Gastroesophageal sphincter (tissue), 4 donors: ENCODE measurements around the gene GFRA4. TPM values are rescaled to one million over a fixed set of nuclear protein-coding genes. Genes with fewer than 3 reads are reported as not detected.

Experiments used
- ATAC-seq: fragments of 150-250 bp; one replicate; pipeline ENCODE4 v1.9.1; 2016; ENCODE audit warnings: mild to moderate bottlenecking, moderate library complexity
- H3K27ac ChIP-seq, 4 donors: fragments of 200-600 bp; sonication (generic) in 3 of 4; 1 replicate in 3 of 4; 2 replicates in 1 of 4; pipeline ENCODE4 v1.5.1; 2016 to 2019
- H3K27me3 ChIP-seq: fragments of 200-600 bp; sonication (generic); one replicate; pipeline ENCODE4 v1.5.1; 2019
- H3K36me3 ChIP-seq, 2 donors: fragments of 200-600 bp; sonication (generic); one replicate each; pipeline ENCODE4 v1.5.1; 2019; ENCODE audit warnings: control low read depth in 1 of 2
- H3K4me1 ChIP-seq, 3 donors: fragments of 200-600 bp; sonication (generic); 1 replicate in 2 of 3; 2 replicates in 1 of 3; pipeline ENCODE4 v1.5.1; 2016 to 2019; ENCODE audit warnings: control low read depth in 2 of 3
- H3K4me3 ChIP-seq, 2 donors: fragments of 200-600 bp; sonication (generic); one replicate each; pipeline ENCODE4 v1.5.1; 2019; ENCODE audit warnings: mild to moderate bottlenecking in 1 of 2, moderate library complexity in 1 of 2
- H3K9me3 ChIP-seq, 3 donors: fragments of 200-600 bp; sonication (generic); one replicate each; pipeline ENCODE4 v1.5.1; 2017 to 2019; ENCODE audit warnings: control low read depth in 2 of 3
- EP300 ChIP-seq: sonication (generic); formaldehyde crosslinking; IDR thresholded peaks from one replicate; pipeline ENCODE4 v1.6.1; 2017; ENCODE audit warnings: antibody characterized with exemption, mild to moderate bottlenecking
- POLR2A ChIP-seq, 2 donors: fragments of 450-650 bp; IDR thresholded peaks; one replicate each; pipeline ENCODE4 v1.6.1; 2017; ENCODE audit warnings: antibody characterized with exemption in 2 of 2, mild to moderate bottlenecking in 2 of 2, moderate library complexity in 1 of 2
- POLR2AphosphoS5 ChIP-seq: sonication (generic); formaldehyde crosslinking; IDR thresholded peaks from one replicate; pipeline ENCODE4 v1.6.1; 2017; ENCODE audit warnings: antibody characterized with exemption
- WGBS, 2 donors: methylation state at CpG; one replicate each; pipeline ENCODE4 v1.1.5; 2018; ENCODE audit warnings: low coverage in 1 of 2; 5-methylcytosine and 5-hydroxymethylcytosine counted together
- total RNA-seq, 4 donors: library from RNA; depleted of rRNA; stranded (reverse); fragments of >200 nt; gene quantifications; one replicate each; pipeline ENCODE4 v1.1.0, GENCODE V29; 2016
- TF ChIP-seq, protein P1 (sequence below), 4 experiments: fragments of 200-600 bp in 2 of 4; fragments of 450-650 bp in 2 of 4; sonication (generic) in 1 of 4; IDR thresholded peaks; one replicate each; pipeline ENCODE4 v1.5.1; 2017 to 2019; ENCODE audit warnings: antibody characterized with exemption in 4 of 4, mild to moderate bottlenecking in 2 of 4, moderate library complexity in 2 of 4

The GFRA4 gene
- total RNA-seq, 4 donors from 2014 or later: not detected

DNA sequence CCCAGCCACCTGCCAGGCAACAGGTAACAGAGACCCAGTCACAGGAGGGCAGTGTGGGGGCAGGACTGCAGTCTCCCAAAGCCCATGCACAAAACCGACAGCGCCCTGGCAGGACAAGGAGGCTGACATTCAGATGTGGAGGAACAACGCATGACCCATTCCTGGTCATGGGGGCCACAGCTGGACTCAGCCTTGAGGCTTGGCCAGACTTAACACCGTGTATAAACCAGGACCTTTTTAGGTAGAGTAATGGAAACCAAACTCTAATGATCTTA, 8.1 kb downstream of the GFRA4 start:
- H3K27me3 ChIP-seq: peaks cover 31% of the 10 kb centered on the region

DNA sequence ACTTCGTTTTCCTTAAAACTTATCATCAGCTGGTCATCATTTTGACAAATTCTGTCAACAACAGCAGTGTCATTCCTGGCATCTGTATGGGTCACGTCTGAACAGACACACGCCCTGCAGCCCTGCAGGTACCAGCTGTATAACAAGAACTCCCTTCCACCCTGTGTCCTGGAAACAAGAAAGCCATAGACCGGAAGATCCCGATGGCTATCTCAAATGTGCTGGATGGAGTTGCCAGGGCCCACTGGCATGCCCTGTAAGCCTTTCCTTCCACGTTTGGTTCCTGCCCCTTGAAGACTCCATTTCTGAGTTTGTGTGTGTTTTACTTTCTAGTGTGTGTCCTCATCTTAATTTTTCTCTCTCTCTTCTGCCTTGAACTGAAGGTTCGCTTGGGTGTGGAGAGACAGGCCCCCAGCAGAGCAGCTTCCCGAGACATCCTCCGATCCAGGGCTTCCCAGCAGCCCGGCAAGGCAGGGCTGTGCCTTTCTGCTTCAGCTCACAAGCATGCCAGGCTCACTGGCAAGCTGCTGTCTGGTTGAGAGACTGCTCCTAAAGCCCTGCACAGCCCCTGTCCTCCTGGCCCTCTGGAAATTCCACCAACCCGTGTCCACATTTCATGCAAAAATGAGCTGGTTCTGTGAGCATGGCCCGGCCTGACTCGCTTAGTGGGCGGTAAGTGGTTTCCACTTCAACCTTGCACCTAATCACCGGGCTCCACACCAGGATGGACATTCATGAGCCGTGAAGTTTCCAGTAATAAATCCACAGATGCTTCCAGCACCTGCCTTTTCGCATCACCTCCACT, 8.7 kb downstream of the GFRA4 start:
- H3K36me3 ChIP-seq: peaks cover 0 to 10% of the 10 kb centered on the region in 2 donors
- 57 to 77% methylated on average over 5 to 7 of the region's 17 CpGs for WGBS, 2 donors
- no peak overlapping the region for H3K27ac ChIP-seq
- no peak for ATAC-seq
- no peak for TF ChIP-seq POLR2A (IDR thresholded peaks at IDR 0.05)
- TF ChIP-seq EP300: no peak
- TF ChIP-seq, protein P1, sequence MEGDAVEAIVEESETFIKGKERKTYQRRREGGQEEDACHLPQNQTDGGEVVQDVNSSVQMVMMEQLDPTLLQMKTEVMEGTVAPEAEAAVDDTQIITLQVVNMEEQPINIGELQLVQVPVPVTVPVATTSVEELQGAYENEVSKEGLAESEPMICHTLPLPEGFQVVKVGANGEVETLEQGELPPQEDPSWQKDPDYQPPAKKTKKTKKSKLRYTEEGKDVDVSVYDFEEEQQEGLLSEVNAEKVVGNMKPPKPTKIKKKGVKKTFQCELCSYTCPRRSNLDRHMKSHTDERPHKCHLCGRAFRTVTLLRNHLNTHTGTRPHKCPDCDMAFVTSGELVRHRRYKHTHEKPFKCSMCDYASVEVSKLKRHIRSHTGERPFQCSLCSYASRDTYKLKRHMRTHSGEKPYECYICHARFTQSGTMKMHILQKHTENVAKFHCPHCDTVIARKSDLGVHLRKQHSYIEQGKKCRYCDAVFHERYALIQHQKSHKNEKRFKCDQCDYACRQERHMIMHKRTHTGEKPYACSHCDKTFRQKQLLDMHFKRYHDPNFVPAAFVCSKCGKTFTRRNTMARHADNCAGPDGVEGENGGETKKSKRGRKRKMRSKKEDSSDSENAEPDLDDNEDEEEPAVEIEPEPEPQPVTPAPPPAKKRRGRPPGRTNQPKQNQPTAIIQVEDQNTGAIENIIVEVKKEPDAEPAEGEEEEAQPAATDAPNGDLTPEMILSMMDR (IDR thresholded peaks at IDR 0.05): no peak
- TF ChIP-seq POLR2AphosphoS5: no peak
- H3K4me1 ChIP-seq: no peaks in the 10 kb centered on the region
- peaks cover 26% of the 10 kb centered on the region for H3K27me3 ChIP-seq
- peaks cover 0 to 7% (median 0%) of the 10 kb centered on the region in 3 donors for H3K9me3 ChIP-seq
- H3K4me3 ChIP-seq: no peak overlapping the region

More for the DNA sequence above, 8.1 kb downstream of the GFRA4 start:
- no peak for TF ChIP-seq POLR2AphosphoS5
- TF ChIP-seq POLR2A (IDR thresholded peaks at IDR 0.05): no peak
- TF ChIP-seq, protein P1 (IDR thresholded peaks at IDR 0.05): no peak
- TF ChIP-seq EP300: no peak
- Histone ChIP-seq H3K27ac (no peak overlapping the region), H3K4me1 (no peaks in the 10 kb centered on the region), H3K36me3 (peaks cover 0 to 4% of the 10 kb centered on the region in 2 donors), H3K4me3 (no peak overlapping the region), H3K9me3 (peaks cover 0 to 7% (median 0%) of the 10 kb centered on the region in 3 donors)
- no peak for ATAC-seq
- WGBS, 2 donors: 100% methylated on average over 1 of the region's 4 CpGs; no CpG with 5 or more reads in 1 of the 2 donors

DNA sequence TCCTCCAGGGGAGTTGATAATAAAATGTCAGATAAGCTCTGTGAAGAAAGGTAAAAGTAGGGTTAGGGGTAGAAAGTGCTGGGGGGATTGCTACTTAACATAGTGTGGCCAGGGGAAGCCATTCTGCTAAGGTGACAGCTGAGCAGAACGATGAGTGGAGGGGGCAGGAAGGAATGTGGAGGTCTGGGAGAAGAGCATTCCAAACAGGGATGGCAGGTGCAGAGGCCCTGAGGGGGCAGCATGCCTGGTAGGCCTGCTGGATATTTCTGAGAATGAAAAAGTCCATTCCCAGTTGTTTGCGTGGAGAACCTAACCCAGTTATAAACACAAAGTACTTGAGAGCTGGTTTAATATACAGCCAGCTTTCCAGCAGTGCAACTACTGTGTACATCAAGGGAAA, 9.3 kb downstream of the GFRA4 start:
- peaks cover 19% of the 10 kb centered on the region for H3K27me3 ChIP-seq
- H3K4me1 ChIP-seq: no peaks in the 10 kb centered on the region
- peaks cover 0 to 16% of the 10 kb centered on the region in 2 donors for H3K36me3 ChIP-seq
- H3K27ac ChIP-seq: no peak overlapping the region
- no peak for ATAC-seq
- WGBS, 2 donors: 25 to 50% methylated on average over 2 of the region's 2 CpGs
- no peak overlapping the region for H3K4me3 ChIP-seq
- H3K9me3 ChIP-seq: peaks cover 0 to 7% (median 0%) of the 10 kb centered on the region in 3 donors
- TF ChIP-seq POLR2A (IDR thresholded peaks at IDR 0.05): no peak

DNA sequence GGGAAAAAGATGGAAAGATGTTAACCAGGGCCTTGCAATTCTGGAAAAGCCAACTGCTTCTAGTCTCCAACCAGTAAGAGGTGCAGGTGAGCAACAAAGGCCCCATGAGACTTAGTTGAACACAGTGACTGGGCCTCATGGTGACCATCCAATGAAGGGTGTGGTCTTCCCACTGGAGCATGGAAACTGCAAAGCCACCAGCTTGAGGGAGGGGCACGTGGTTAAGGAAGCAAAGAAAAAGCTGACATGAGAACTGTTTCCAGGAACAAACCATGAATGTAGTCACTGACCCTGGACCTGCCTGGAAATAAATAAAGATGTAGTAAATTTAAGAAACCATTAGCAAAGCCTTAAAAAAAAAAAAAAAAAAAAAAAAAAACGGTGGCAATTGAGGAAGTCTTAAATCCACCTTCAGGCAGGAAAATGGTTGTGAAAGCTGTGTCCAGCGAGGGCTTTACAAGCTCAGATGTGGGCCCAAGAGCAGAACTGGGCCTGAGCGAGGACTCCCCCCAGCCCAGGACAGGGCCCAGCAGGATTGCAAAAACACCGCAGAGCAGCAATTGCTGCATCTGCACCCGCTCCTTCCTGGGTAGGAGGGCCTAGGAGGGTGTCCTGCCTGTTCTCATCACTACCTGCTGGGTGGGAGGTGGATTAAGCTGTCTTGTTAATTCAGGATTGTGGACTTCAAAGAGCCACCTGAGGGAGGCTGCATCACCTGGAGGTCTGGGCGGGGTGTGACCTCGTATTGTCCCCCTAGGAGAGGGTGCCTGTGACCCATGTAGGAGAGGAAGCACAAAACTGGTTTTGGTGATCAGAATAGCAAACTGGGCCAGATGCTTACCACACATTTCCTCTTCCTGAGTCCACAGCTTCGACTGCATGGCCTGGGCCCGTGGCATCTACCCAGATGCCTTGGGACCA, 10.3 kb downstream of the GFRA4 start:
- H3K4me1 ChIP-seq: no peaks in the 10 kb centered on the region
- H3K4me3 ChIP-seq: no peak overlapping the region
- TF ChIP-seq POLR2A (IDR thresholded peaks at IDR 0.05) (no peak), POLR2AphosphoS5 (no peak), EP300 (no peak)
- TF ChIP-seq, protein P1 (IDR thresholded peaks at IDR 0.05): no peak
- ATAC-seq: no peak
- peaks cover 0 to 26% of the 10 kb centered on the region in 2 donors for H3K36me3 ChIP-seq
- 82 to 87% methylated on average over 5 to 6 of the region's 10 CpGs for WGBS, 2 donors
- no peak overlapping the region for H3K27ac ChIP-seq
- H3K27me3 ChIP-seq: peaks cover 10% of the 10 kb centered on the region
- peaks cover 0 to 7% (median 0%) of the 10 kb centered on the region in 3 donors for H3K9me3 ChIP-seq

DNA sequence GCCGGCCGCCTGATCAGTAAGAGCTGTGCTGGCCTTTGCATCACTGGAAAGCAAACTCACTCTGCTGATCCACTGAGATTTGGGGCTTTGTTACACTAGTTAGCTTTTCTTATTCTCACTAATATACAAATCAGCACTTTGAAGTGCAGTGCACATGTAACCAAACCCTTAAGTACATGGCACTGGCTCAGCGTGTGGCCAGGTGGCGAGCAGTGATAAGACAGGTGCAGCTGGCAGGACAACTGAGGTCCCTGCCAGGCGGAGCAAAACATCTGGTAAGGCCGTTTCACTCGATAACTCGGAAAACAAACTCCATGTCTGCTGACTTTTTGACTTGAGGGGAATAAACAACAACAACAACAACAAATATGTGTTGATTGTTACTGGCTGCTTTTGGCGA, 11.0 kb downstream of the GFRA4 start:
- Histone ChIP-seq H3K9me3 (peaks cover 0 to 7% (median 0%) of the 10 kb centered on the region in 3 donors), H3K4me1 (no peaks in the 10 kb centered on the region), H3K36me3 (peaks cover 0 to 29% of the 10 kb centered on the region in 2 donors), H3K27ac (no peak overlapping the region), H3K4me3 (no peak overlapping the region), H3K27me3 (peaks cover 2% of the 10 kb centered on the region)
- WGBS, 2 donors: 77 to 96% methylated on average over 6 to 9 of the region's 9 CpGs
- ATAC-seq: no peak
- no peak for TF ChIP-seq POLR2A (IDR thresholded peaks at IDR 0.05)
- TF ChIP-seq POLR2AphosphoS5: no peak
- TF ChIP-seq, protein P1 (IDR thresholded peaks at IDR 0.05): no peak
- no peak for TF ChIP-seq EP300
